NB4 (cell line): ENCODE results near the gene KIF20B.

Experiments
- MYC ChIP-seq: IDR thresholded peaks from 2 replicates; pipeline ENCODE4 v1.6.1; 2011; ENCODE audit warnings: low read depth, low read length
- POLR2A ChIP-seq: IDR thresholded peaks from 2 replicates; pipeline ENCODE4 v1.6.1; 2011; ENCODE audit warnings: mild to moderate bottlenecking; ENCODE audit not compliant: insufficient read length; ENCODE audit errors: extremely low read depth
- TF ChIP-seq, protein P1 (sequence below): IDR thresholded peaks from one replicate; pipeline ENCODE4 v1.5.1; 2012; ENCODE audit warnings: low read depth, low read length
- TF ChIP-seq, protein P2 (sequence below): IDR thresholded peaks from 2 replicates; pipeline ENCODE4 v1.6.1; 2011; ENCODE audit warnings: low read depth, low read length

DNA sequence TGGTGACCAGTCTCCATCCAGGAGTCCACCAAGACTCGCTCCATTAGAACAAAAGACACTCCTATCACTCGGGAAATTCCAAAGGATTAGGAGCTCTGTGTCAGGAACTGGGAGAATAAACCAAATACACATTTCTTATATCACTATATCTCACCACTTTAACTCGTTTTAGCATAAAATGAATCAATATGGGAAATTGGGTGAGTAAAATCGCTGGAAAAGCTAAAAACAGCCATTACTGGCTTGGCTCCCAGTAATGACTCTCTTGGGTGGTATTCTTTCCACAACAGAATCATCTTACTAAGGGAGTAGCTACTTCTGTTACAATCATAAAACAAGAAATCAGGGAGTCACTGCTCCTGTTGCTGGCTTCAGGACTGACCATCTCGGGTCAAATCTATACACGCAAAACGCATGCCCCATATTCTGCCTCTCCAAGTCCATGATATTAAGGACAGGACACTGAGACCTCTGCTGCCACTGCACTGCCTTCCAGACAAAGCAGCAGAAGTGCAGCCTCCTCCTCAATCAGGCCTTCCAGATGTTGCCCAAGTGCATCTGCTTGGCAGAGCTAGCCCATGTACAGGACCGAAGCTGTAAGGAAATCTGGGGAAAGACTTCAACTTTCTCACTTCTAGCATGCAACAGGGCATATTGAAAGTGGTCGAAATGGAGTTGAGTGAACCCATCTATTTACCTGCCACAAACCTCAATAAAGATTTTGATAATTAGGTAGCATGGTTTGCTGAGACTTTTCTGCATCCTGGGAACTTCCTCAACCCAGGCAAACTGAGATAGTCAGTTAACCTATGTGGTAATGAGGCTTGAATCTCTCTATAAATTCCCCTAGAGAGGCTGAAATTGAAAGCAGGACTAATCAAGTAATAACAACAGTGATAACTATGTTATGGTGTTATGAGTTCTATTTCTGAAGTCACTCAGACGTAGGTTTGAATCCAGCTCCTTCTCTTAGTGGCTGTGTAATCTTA is 42.0 kb upstream of the KIF20B start:
- TF ChIP-seq POLR2A (no peak), MYC (no peak)
- TF ChIP-seq, protein P1, sequence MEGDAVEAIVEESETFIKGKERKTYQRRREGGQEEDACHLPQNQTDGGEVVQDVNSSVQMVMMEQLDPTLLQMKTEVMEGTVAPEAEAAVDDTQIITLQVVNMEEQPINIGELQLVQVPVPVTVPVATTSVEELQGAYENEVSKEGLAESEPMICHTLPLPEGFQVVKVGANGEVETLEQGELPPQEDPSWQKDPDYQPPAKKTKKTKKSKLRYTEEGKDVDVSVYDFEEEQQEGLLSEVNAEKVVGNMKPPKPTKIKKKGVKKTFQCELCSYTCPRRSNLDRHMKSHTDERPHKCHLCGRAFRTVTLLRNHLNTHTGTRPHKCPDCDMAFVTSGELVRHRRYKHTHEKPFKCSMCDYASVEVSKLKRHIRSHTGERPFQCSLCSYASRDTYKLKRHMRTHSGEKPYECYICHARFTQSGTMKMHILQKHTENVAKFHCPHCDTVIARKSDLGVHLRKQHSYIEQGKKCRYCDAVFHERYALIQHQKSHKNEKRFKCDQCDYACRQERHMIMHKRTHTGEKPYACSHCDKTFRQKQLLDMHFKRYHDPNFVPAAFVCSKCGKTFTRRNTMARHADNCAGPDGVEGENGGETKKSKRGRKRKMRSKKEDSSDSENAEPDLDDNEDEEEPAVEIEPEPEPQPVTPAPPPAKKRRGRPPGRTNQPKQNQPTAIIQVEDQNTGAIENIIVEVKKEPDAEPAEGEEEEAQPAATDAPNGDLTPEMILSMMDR: no peak
- TF ChIP-seq, protein P2, sequence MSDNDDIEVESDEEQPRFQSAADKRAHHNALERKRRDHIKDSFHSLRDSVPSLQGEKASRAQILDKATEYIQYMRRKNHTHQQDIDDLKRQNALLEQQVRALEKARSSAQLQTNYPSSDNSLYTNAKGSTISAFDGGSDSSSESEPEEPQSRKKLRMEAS: no peak
